Heart left ventricle (tissue), 16 donors: ENCODE data around the gene CXCL3. TPM values are rescaled to one million over a fixed set of nuclear protein-coding genes. Genes with fewer than 3 reads are reported as not detected.

Experiments used
- ATAC-seq, 4 donors: fragments of 200-7000 bp; cut with Tn5 transposase; one replicate each; pipeline ENCODE4 v1.9.1; 2020 to 2022; ENCODE audit warnings: moderate library complexity in 4 of 4, mild to moderate bottlenecking in 3 of 4, moderate number of reproducible peaks in 1 of 4
- DNase-seq, 5 donors: peaks; one replicate each; pipeline ENCODE4 v3.0.0-alpha.2; 2020
- H3K27ac ChIP-seq, 12 donors: fragments of 200-600 bp; sonication (generic) in 4 of 12; one replicate each; pipeline versions ENCODE4 v1.5.0 to v1.8.0; 2016 to 2022; ENCODE audit warnings: mild to moderate bottlenecking in 2 of 12
- H3K27me3 ChIP-seq, 9 donors: fragments of 200-600 bp; sonication (generic) in 2 of 9; one replicate each; pipeline versions ENCODE4 v1.5.1 to v1.8.0; 2016 to 2022; ENCODE audit warnings: mild to moderate bottlenecking in 3 of 9
- H3K36me3 ChIP-seq, 9 donors: fragments of 200-600 bp; sonication (generic) in 2 of 9; one replicate each; pipeline versions ENCODE4 v1.5.0 to v1.8.0; 2018 to 2022; ENCODE audit warnings: mild to moderate bottlenecking in 2 of 9
- H3K4me1 ChIP-seq, 12 donors: fragments of 200-600 bp; sonication (generic) in 4 of 12; one replicate each; pipeline versions ENCODE4 v1.5.0 to v1.8.0; 2016 to 2022; ENCODE audit warnings: mild to moderate bottlenecking in 3 of 12
- H3K4me3 ChIP-seq, 12 donors: fragments of 200-600 bp; sonication (generic) in 4 of 12; one replicate each; pipeline versions ENCODE4 v1.5.0 to v1.8.0; 2017 to 2022; ENCODE audit warnings: mild to moderate bottlenecking in 9 of 12, moderate library complexity in 4 of 12
- H3K9me3 ChIP-seq, 12 donors: fragments of 200-600 bp; sonication (generic) in 4 of 12; one replicate each; pipeline versions ENCODE4 v1.5.0 to v1.8.0; 2016 to 2022; ENCODE audit warnings: mild to moderate bottlenecking in 1 of 12
- POLR2A ChIP-seq, 2 donors: fragments of 450-650 bp; IDR thresholded peaks; one replicate each; pipeline ENCODE4 v1.6.1; 2017; ENCODE audit warnings: antibody characterized with exemption in 2 of 2, mild to moderate bottlenecking in 2 of 2, moderate library complexity in 2 of 2
- WGBS, 4 donors: extraction: QIAGEN DNeasy Blood & Tissue Kit in 2 of 4; methylation state at CpG; one replicate each; pipeline versions ENCODE4 v1.1.5 to v1.1.7; 2013 to 2018; 5-methylcytosine and 5-hydroxymethylcytosine counted together
- intact Hi-C, 10 donors: fragments of 100-400 bp; cut with DNase I; formaldehyde crosslinking; loops; one replicate each; pipeline versions ENCODE4 v1.11.1 to v1.14.2; 2022
- polyA plus RNA-seq, 2 donors: library from polyadenylated mRNA; stranded (reverse); fragments of 200-250 nt; gene quantifications; one replicate each; pipeline ENCODE4 v1.2.3, GENCODE V29; 2013
- total RNA-seq, 9 donors: library from RNA; depleted of rRNA in 2 of 9; stranded (reverse); fragments of >200 nt in 2 of 9; fragmentation: NEBNext Ultra II Directional in 3 of 9; extraction: Animal tissue kit (Norgen Biotek cat#: 25700) in 3 of 9; gene quantifications; one replicate each; pipeline versions ENCODE4 v1.1.0 to v1.2.4, GENCODE V29; 2016 to 2023
- TF ChIP-seq, protein P1 (sequence below), 12 donors: fragments of 200-600 bp; sonication (generic) in 4 of 12; IDR thresholded peaks; one replicate each; pipeline versions ENCODE4 v1.5.0 to v1.8.0; 2018 to 2022; ENCODE audit warnings: antibody characterized with exemption in 12 of 12, mild to moderate bottlenecking in 5 of 12
- donor health status: ischemic (EF 13 %, LVEDD 7.1; RV severe dilation, severe dysfunction).
- donor health status: healthy with polysubstance abuse.
- donor health status: DM: no; HTN: yes; CAD: no.
- donor health status: DM: no; HTN: no; CAD: no.
- donor health status: ischemic (EF 25% LVEDD 6.9; RV normal size, moderate dysfunction).
- donor health status: ischemic (EF 25% LVEDD 5.7; RV mildly dilated, moderate dysfunction).
- donor health status: healthy.
- donor health status: DM: yes; HTN: yes; CAD: no.
- donor health status: ischemic (EF 35%, LVEDD 5.7; RV mildly dilated, moderate dysfunction).
- donor health status: nonischemic (EF 11% LVEDD 7.7; RV severe dilation, severe dysfunction).
- donor health status: DM: yes; HTN: yes; CAD: no.
- donor health status: PGD.
- donor health status: ischemic (EF 29% LVEDD 5.4; RV normal size, mild dysfunction).
- donor health status: nonischemic (EF 23%, LVEDD 6.1; RV moderate dilation, normal function).

The CXCL3 gene
- total and polyA plus RNA-seq, 11 donors, result 0.32 to 8.9 (median 0.89) TPM; not detected in 2

DNA sequence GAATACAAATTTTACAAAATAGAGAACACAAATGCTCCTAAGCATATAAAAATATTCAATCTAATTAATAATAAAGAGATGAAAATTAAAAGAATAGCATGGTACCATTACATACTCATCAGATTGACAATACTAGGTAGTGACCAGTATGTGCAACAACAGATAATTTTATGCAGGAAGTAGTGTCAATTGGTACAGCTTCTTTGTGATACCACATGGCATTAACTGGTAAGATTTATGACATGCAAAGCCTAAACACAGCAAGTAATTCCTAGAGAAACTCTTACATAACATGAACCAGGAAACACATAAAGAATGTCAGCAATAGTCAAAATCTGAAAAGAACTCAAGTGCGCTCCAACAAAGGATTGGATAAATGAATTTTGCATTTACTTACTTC is 34.2 kb upstream of the CXCL3 start:
- intact Hi-C loops, result no loop called here
- no peaks in the 10 kb centered on the region for H3K4me1 ChIP-seq
- H3K36me3 ChIP-seq, result no peaks in the 10 kb centered on the region
- TF ChIP-seq, protein P1, sequence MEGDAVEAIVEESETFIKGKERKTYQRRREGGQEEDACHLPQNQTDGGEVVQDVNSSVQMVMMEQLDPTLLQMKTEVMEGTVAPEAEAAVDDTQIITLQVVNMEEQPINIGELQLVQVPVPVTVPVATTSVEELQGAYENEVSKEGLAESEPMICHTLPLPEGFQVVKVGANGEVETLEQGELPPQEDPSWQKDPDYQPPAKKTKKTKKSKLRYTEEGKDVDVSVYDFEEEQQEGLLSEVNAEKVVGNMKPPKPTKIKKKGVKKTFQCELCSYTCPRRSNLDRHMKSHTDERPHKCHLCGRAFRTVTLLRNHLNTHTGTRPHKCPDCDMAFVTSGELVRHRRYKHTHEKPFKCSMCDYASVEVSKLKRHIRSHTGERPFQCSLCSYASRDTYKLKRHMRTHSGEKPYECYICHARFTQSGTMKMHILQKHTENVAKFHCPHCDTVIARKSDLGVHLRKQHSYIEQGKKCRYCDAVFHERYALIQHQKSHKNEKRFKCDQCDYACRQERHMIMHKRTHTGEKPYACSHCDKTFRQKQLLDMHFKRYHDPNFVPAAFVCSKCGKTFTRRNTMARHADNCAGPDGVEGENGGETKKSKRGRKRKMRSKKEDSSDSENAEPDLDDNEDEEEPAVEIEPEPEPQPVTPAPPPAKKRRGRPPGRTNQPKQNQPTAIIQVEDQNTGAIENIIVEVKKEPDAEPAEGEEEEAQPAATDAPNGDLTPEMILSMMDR (IDR thresholded peaks at IDR 0.05), result no peak
- no peak for TF ChIP-seq POLR2A (IDR thresholded peaks at IDR 0.05)
- 95 to 100% (median 98%) methylated on average over 1 of the region's 1 CpG for WGBS, 4 donors
- ATAC-seq, result no peak
- no peak for DNase-seq
- H3K27me3 ChIP-seq, result no peaks in the 10 kb centered on the region
- H3K4me3 ChIP-seq, result no peak overlapping the region
- H3K9me3 ChIP-seq, result peaks cover 0 to 4% (median 0%) of the 10 kb centered on the region in 12 donors
- H3K27ac ChIP-seq, result no peak overlapping the region

GRCh38 chr4:74067586-74067985 is 29.1 kb upstream of the CXCL3 start:
- Histone ChIP-seq H3K4me3 (no peak overlapping the region), H3K27me3 (no peaks in the 10 kb centered on the region), H3K36me3 (no peaks in the 10 kb centered on the region), H3K4me1 (no peaks in the 10 kb centered on the region), H3K9me3 (peaks cover 0 to 4% (median 0%) of the 10 kb centered on the region in 12 donors), H3K27ac (no peak overlapping the region)
- ATAC-seq (no peak), DNase-seq (no peak)
- TF ChIP-seq POLR2A (IDR thresholded peaks at IDR 0.05), result no peak
- TF ChIP-seq, protein P1 (IDR thresholded peaks at IDR 0.05), result no peak
- intact Hi-C loops, result no loop called here

- intact Hi-C loops, result no loop called here
- TF ChIP-seq, protein P1 (IDR thresholded peaks at IDR 0.05), result no peak
- no peak for TF ChIP-seq POLR2A (IDR thresholded peaks at IDR 0.05)
- 89 to 95% (median 93%) methylated on average over 2 of the region's 2 CpGs for WGBS, 4 donors
Observed at GRCh38 chr4:74066232-74066631, 27.7 kb upstream of the CXCL3 start.

DNA sequence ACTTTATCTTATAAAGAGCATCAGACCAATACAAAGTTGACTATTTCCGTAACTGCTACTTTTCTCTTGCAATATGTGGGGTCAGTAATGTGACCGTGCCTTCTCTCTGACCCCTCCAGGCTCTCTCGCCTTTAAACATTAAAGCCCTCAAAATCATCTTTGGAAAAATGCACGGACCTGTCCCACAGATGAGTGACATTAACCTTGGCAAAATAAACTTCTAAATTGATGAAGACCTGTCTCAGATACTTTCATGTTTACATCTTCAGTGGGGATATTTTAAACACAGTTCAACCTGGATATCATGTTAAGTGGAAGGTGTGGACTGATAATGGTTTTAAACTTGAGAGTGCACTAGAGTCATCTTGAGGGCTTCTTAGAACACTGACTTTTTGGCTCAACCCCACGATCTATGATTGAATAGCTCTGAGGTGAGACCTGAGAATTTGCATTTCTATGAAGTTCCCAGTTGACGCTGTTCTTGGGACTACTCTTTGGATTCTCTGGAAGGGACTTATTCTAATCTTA is 26.7 kb upstream of the CXCL3 start:
- ATAC-seq (no peak), DNase-seq (no peak)
- H3K9me3 ChIP-seq, result peaks cover 0 to 14% (median 0%) of the 10 kb centered on the region in 12 donors
- H3K4me1 ChIP-seq, result no peaks in the 10 kb centered on the region
- 80 to 83% (median 82%) methylated on average over 6 of the region's 6 CpGs for WGBS, 4 donors
- no peaks in the 10 kb centered on the region for H3K27me3 ChIP-seq
- no peak overlapping the region for H3K4me3 ChIP-seq
- intact Hi-C loops, result no loop called here
- no peaks in the 10 kb centered on the region for H3K36me3 ChIP-seq
- H3K27ac ChIP-seq, result no peak overlapping the region
- TF ChIP-seq POLR2A (IDR thresholded peaks at IDR 0.05), result no peak
- TF ChIP-seq, protein P1 (IDR thresholded peaks at IDR 0.05), result no peak

More at GRCh38 chr4:74066232-74066631, 27.7 kb upstream of the CXCL3 start:
- Histone ChIP-seq H3K4me1 (no peaks in the 10 kb centered on the region), H3K27me3 (no peaks in the 10 kb centered on the region), H3K9me3 (peaks cover 0 to 14% (median 0%) of the 10 kb centered on the region in 12 donors), H3K27ac (no peak overlapping the region), H3K4me3 (no peak overlapping the region), H3K36me3 (no peaks in the 10 kb centered on the region)
- ATAC-seq (no peak), DNase-seq (no peak)
